ENCODE measurements around the gene EHMT2.
A peak's percentile ranks its signal among the peaks of the same experiment; 100 is the strongest.

EHMT2 gene

GRCh38 chr6:31837369-31838113 is 60.0 kb downstream of the EHMT2 start:
- no peak for DNase-seq

GRCh38 chr6:31836474-31837368 is 60.8 kb downstream of the EHMT2 start:
- no peak for DNase-seq

- DNase-seq, result no peak
These were observed 61.4 kb downstream of the EHMT2 start for GRCh38 chr6:31836047-31836473.

- DNase-seq, result peak; percentile 83 to 92
These were observed 62.9 kb downstream of the EHMT2 start for GRCh38 chr6:31834367-31835250.

GRCh38 chr6:31831350-31832215 is 65.9 kb downstream of the EHMT2 start:
- no peak for DNase-seq

- no peak for DNase-seq
These were observed 66.6 kb downstream of the EHMT2 start for GRCh38 chr6:31830886-31831335.
